GM18520 (cell line): Measurements from ENCODE around the gene GTF2A1.
A peak's percentile ranks its signal among the peaks of the same experiment; 100 is the strongest.
"Not testable (repeated sequence)": the region's sequence is repeated elsewhere in the genome, so short reads cannot be mapped to it uniquely, and the experiment has no call there.

ENCODE experiments used
- ATAC-seq: cut with Tn5 transposase; IDR thresholded peaks from one replicate; pipeline ENCODE4 v1.9.1; 2021; ENCODE audit not compliant: unreplicated experiment

Gene GTF2A1

DNA sequence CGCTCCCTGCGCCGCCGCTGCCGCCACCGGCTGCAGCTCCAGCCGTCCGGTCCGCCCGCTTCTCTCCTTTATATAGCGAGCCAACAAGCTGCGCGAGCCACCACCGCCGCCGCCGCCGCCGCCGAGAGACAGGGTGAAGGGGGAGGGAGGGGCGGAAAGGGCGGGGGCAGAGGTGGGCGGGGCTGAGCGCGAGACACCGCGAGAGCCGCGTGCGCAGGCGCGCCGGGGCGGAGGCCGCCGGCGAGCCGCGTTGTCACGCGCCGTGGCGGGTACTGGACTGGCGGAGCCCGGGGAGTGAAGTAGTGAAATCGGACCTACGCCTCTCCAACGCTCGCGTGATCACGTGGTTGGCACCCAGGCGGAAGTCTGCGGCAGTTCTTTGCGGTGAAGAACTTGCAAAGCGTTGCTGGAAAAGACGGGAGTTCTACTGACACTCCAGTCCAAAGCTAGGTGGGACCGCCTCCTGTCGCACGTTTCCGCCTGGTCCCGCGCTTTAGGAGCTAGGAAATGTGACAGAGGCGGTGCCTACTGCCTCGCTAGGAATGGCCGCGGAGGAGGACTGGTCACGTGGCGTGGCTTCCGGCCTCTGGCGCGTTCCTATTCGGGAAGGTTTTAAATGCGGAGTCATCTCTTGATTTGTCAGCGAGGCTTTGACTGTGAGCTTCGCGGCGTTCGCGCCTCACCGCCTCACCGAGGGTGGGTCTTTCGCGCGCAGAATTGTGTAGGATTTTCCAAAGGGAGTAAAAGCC is at the start of gene GTF2A1:
TSS of gene GTF2A1 (minus strand) at position 130 of the 749 bp plus-strand sequence. CDS start 441 bp downstream, outside the sequence.
- ATAC-seq = peak; percentile 72

DNA sequence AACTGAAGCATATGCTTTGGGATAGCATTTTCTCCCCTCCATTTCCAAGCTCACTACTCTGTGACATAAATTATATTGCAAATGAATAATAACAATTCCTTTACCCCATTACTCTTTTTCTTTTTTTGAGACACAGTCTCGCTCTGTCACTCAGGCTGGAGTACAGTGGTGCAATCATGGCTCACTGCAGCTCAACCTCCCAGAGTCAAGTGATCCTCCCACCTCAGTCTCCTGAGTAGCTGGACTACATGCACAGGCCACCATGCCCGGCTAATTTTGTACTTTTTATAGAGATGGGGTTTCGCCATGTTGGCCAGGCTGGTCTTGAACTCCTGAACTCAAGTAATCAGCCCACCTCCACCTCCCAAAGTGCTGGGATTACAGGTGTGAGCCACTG is 49.2 kb upstream of the GTF2A1 start:
- no peak for ATAC-seq

DNA sequence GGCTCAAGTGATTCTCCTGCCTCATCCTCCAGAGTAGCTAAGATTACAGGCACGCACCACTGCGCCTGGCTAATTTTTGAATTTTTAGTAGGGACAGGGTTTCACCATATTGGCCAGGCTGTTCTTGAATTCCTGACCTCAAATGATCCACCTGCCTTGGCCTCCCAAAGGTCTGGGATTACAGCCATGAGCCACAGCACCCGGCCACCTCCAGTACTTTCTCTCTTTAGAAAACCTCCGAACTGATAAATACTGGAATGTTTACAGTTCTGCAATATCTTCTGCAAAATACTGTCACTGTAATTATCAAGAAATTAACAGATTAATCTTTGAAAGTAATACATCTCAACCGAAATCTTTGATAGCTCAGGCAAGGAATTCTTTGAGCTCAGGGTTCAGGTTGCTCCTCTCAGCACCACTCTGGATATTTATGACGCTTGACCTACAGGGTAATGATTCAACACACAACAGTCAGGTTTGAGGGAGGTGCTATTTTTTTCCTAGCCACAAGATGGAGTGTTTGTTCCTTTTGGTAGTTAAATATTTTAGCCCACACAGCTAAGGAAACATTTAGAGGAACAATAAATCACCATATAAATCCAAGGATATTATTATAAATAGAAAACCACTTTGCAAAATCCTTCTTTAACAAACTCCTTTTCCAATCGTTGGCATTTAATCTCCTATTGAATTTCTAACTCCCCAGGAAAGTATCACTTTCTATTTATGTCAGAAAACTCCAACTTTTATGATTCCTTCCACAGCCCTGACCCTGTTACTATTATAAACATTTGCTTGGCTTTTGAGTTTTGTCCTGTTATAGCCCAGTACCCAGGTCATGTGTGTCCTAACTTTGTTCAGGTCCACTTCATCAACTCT is 48.6 kb upstream of the GTF2A1 start:
- ATAC-seq = no peak

DNA sequence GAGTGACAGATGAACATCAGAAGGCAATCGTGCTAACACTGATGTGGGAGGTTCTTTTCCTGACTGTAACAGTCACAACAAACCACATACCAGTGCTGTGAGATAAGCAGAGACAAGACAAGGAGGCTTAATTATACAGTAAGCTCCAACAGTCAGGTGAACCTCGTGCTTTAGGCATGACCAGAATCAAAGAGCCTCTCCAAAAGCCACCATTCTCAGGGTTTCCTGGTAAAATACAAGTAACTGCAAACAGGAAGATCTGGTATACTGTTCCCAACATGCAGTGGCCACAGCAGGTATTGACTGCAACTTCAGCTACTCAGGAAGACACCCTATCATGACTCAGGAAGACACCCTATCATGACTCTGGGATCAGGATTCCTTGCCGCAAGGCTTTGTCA is 47.3 kb upstream of the GTF2A1 start:
- no peak for ATAC-seq

DNA sequence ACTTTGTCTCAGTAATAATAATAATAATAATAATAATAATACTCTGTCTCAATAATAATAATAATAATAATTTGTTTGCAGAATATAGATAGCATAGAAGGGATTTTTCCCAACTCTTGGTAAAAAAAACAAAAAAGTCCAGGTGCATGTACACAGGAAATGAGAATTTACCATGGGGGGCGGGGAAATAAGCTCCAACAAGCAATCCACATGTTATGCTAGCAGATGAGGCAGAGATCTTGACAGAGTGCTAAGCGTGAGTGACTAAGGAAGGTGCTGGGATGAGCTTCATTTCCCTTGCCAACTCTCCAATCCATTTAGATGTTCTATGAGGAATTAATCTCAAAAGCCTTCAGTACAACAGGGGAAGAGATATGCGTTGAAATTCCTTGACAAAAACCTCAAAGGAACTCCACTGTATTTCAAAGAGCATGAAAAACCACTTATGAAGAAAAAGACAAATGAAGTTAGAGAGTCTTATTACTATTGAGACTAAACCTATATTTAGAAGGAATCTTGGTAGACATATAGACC is 44.9 kb upstream of the GTF2A1 start:
- ATAC-seq = no peak

DNA sequence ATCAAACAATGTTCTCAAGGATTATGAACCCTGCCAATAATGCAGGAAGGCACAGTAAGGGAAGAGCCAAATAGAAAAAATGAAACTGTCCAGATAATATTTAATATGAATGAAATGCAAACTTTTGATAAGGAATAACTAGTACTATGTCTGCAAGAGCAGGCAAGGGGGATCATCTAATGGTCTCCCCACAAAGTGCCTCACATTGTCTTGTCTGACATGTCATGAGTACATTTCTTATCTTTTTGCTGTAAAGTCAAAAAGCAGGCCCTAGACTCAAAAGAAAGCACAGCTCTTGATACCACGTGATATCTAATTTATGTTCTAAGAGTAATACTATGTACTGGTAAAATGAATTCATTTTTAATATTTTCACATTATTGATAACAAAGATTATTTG is 43.9 kb upstream of the GTF2A1 start:
- ATAC-seq = no peak

DNA sequence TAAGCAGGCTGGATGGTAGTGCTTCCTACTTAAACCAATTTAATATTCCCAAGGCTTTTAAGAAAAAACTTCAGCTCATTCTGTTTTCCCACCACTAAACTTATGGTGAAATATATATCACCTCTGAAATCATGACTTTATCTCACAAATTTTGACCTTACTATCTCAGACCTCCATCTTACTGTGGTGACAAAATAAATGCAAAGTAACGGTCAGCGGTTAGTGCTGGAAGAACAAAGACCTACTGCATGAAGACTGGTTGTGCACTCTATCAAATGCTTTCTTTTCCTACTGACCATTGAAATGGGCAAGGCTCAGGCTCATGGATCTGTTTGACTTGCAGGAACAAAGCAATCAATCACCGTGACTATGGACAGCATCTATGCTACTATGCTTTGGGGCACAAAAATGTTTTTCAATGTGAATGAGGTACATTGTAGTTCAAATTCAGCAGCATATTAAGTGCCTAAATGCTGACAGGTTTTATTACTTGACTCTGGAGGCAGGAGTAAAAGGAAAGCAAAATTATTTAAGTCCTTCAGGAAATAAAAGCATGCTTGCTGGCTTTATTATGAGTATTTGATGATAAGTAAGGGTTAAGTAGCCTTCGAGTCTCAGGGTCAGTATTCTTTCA is 43.1 kb upstream of the GTF2A1 start:
- no peak for ATAC-seq

DNA sequence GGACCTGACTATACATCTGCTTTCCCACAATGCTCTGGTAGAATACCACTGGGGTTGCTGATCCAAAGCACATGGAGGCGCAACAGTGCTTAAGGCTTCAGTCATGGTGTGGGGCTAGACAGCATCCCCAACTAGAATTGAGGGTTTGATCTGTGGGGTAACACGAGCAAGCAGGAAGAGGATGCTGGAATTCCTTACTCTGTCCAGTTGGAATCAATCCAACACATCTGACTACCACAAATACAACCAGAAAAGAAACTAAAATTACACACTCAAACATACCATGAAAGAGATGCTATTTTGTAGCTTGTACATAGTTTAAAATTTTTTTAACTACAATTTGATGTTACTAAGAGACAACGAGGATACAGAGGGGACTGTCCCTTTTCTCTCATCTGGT is 40.4 kb upstream of the GTF2A1 start:
- ATAC-seq = no peak

DNA sequence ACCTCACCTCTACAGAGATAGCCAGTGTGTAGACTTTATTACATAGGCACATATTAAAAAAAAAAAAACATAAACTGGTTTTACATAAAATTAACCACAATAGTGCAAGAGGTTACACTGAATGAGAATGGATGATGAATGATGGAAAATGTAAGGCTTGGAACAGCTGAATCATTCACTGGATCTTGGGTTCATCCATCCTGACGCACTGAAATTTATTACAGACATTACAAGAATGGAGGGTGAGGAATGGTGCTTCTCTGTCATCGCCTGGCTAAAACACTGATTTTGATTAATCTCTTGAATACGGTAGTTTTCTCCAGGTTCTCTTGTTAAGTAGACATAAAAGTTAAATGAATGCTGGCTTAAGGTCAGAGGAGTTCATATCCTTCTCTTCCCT is 40.0 kb upstream of the GTF2A1 start:
- no peak for ATAC-seq

DNA sequence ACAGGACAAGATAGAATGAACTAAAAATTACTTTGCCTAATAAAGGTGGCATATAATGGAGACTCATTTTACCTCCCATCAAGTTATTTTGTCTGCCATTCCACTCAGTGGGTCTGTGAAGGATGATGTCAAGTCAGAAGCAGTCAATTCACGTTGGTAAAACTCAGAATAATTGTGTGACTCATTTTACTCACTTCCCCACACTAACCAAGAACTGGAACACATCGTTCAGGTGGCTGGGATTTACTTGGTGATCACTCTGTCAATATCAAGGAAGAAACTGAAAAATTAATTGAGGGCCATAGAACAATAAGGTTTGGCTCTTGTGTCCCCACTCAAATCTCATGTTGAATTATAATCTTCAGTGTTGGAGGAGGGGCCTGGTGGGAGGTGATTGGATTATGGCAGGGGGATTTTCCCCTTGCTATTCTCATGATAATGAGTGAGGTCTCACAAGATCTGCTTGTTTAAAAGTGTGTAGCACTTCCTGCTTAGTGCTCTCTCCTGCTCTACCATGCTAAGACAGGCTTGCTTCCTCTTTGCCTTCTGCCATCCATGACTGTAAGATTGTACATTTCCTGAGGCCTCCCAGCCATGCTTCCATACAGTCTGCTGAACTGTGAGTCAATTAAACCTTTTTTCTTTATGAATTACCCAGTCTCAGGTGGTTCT is 35.7 kb upstream of the GTF2A1 start:
- ATAC-seq = no peak

DNA sequence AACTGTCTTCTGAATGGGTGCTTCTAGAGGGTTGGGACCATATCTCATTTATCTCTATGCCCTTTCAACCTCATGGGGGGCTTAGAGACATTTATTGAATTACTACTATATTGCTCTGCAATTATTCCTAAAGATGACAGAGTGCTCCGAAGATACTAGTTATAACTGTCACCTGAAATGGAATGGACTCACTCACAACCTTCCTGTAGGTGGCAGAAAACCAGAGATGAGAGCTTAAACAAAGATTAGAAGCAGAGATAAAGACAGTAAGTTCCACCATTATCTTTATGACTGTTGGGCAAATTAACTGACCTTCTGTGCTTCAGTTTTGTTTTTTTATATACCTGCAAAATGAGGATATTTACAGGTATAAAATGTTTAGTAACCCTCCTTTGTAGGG is 31.5 kb upstream of the GTF2A1 start:
- no peak for ATAC-seq

DNA sequence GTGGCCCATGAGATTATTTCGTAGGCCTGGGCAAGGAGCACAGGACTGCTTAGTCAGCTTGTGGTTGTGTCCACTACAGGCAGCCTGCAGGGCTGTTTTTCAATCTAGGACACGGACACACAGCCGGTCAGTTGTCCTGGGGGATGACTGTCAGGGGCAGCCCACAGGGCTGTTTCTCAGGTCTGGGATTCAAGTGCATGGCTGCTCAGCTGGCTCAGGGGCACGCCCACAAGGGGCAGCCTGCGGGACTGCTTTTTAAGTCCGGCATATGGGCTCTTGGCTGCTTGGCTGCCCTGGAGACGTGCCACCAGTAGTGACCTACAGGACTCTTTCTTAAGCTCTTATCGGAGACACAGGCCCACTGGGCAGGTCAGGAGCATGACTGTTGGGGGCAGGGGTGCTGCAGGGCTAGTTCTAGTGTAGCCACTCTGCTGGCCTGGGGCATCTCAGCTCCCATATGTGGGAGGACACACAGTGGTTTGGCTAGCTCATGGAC is 26.6 kb upstream of the GTF2A1 start:
- no peak for ATAC-seq

DNA sequence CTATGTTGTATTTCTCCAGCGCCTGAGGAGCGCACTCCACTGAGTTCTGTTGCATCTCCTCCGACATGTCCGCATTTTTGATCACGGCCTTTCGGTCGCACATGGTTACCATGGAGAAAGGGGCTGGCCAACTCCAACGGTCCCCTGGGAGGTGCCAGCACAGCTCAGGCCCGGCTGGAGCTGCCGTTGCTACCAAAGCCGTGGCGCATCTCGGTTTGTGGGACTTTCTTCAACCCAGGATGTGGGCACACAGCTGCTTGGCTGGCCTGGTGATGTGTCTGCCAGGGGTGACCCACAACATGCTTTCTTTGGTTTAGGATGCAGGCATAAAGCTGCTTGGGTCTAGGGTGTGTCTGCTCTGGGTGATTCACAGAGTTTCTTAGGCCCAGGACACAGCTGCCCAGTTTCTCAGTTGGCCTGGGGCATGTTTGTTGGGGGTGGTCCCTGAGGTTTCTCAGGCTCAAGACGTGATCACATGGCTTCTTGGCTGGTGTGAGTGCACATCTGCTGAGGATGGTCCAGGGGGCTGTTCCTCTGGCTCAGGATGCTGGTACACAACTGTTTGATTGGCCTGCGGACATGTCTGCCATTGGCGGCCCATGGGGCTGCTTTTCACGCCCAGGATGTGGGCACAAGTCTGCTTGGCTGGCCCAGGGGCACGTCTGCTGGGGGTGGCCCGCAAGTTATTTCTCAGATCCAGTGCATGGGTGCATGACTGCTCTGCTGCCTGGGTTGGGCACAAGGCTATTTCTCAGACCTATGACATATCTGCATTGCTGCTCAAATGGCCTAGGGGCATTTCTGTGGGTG is 25.9 kb upstream of the GTF2A1 start:
- no peak for ATAC-seq

DNA sequence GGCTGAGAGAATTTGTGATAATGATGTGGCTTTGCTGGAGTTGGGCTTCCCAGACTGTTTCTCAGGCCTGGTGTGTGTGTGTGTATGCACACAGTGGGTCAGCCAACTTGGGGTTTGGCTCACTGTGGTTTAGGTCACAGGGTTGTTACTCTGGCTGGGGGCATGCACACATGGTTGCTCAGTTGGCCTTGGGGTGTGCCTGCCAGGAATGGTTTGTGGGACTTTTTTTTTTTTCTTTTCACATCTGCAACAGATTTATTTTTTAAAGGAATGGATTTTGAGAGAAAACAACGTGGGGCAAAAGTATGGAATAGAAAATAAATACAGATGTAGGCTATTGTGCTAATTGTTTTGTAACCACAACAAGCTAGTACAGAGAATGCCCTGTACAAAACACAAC is 25.0 kb upstream of the GTF2A1 start:
- no peak for ATAC-seq

DNA sequence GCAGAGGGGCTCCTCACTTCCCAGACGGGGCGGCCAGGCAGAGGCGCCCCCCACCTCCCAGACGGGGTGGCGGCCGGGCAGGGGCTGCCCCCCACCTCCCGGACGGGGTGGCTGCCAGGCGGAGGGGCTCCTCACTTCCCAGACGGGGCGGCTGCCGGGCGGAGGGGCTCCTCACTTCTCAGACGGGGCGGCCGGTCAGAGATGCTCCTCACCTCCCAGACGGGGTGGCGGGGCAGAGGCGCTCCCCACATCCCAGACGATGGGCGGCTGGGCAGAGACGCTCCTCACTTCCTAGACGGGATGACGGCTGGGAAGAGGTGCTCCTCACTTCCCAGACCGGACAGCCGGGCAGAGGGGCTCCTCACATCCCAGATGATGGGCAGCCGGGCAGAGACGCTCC is 23.7 kb upstream of the GTF2A1 start:
- not testable (repeated sequence) for ATAC-seq

DNA sequence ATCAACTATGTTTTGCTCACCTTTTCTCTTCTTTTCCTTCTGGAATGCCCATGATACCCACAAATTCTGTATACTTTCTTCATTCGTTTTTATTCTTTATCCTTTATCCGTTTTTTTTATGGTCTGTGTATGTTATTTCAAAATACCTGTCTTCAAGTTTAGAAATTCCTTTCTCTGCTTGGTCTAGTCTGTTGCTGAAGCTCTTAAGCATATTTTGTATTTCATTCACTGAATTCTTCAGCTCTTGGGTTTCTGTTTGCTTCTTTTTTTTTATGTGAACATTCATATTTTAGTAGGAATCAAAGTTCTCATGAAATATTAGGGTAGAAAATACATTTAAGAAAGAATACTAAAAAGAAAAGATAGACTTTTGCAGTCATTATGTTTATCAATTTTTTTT is 22.7 kb upstream of the GTF2A1 start:
- no peak for ATAC-seq

DNA sequence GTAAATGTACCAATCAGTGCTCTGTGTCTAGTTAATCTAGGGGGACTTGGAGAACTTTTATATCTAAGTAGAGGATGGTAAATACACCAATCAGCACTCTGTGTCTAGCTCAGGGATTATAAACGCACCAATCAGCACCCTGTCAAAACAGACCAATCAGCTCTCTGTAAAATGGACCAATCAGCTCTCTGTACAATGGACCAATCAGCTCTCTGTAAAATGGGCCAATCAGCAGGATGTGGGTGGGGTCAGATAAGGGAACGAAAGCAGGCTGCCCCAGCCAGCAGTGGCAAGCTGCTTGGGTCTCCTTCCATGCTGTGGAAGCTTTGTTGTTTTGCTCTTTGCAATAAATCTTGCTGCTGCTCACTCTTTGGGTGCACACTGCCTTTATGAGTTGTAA is 16.1 kb upstream of the GTF2A1 start:
- ATAC-seq = not testable (repeated sequence)

DNA sequence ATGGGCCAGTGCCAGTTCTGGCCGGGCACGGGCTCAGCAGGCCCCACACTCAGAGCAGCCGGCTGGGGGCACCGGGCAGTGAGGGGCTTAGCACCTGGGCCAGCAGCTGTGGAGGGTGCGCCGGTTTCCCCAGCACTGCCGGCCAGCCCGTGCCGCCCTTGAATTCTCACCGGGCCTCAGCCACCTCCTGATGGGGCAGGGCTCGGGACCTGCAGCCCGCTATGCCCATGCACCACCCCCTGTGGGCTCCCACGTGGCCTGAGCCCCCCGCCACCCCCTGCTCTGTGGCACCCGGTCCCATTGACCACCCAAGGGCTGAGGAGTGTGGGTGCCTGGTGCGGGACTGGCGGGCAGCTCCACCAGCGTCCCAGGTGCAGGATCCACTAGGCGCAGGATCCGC is 15.4 kb upstream of the GTF2A1 start:
- ATAC-seq = no peak

DNA sequence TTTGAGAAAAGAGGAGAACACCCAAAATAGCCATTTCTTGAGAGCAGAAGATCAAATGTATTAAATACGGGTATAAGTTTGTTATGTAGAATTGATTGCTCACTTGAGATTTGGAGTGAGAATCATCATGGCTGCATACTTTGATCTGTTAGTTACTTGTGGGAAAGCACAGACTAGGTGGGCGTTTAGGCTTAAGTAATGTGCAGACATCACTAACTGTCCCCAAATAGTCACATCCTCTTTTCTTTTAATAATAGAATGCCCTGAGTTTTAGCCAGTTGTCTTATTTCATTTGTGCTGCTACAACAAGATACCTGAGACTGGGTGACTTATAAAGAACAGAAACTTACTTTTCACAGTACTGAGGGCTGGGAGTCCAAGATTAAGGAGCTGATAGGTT is 14.3 kb upstream of the GTF2A1 start:
- ATAC-seq = no peak

DNA sequence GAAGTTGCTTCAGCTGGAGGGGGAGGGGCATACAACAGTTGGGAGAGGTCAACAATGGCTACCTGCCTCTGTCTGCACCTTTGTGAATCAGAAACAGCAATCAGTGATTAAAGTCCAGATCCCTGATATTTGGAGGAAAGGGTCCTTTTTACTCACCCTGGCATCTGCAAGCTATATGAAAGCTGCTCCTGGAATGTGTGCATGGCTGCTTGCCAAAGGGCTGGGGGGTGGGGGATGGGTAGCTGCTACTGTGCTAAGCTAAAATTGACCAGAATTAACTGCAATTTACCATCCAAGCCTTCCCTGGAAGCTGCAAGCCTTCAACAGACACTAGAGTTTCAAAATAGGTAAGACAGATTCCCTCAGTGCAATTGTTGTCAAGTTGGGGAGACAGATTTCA is 13.5 kb upstream of the GTF2A1 start:
- no peak for ATAC-seq
